ENCODE results near the gene ITSN1.
"Not testable (repeated sequence)": the region's sequence is repeated elsewhere in the genome, so short reads cannot be mapped to it uniquely, and the experiment has no call there.

ITSN1 gene

DNA sequence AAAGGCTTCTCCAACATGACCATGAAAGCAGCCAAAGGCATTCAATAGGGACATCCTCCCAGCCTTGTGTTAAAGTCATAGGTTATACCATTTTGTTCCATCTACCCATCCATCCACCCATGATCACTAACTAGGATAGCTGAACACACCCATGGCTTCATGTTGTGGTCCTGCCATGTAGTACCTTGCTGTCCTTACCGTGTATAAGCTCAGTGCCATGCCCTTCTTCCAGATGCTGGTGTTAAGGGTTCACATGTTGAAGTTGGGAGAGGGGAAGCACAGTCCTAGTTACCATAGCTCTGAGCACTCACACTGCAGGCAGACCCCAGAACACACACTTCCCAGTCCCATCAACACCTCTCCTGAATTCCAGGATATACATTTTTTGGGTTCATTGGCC lies 221.8 kb downstream of the ITSN1 start:
- no peak for DNase-seq (ENCODE audit: low read depth)

DNA sequence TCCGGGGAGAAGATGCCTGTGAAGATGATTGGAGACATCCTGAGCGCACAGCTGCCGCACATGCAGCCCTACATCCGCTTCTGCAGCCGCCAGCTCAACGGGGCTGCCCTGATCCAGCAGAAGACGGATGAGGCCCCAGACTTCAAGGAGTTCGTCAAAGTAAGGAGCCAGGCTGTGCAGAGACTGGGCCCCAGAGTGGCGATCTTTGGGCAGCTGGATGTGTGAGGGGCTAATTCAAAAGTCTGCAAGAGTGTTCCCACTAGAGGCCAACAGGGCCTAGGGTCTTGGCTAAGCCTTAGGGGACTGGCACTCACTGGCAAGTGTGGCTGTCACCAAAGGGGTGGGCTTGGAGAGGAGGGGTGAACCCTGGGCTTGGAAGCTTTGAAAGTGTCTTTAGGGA lies 222.9 kb downstream of the ITSN1 start:
- no peak for DNase-seq (ENCODE audit: low read depth)

DNA sequence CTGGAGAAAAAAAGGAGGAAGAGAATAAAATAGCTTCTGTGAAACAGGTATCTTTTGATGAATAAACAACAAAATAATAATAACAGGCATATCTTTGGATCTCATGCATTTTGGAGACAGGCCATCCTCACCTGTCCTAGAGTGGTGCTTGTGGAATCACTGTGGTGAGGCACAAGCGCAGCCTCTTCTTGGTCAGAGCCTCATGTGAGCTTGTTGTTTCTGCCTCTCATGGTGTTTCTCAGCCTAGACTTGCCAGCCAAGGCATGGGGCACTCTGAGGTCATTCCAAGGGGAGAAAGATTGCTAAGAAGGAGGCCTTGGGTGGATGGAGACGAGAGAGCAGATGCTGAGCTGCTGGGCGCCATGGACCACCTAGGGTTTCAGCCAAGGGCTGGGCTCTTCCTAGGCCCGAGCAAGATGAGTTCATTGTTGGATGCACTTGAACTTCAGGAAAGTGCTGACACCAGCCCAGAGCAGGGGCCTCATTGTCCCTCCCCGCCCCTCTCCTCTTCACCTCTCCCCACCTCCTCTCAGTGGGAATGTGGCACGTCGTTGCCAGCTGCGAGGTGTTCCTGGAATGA lies 223.8 kb downstream of the ITSN1 start:
- DNase-seq (ENCODE audit: low read depth), result no peak

DNA sequence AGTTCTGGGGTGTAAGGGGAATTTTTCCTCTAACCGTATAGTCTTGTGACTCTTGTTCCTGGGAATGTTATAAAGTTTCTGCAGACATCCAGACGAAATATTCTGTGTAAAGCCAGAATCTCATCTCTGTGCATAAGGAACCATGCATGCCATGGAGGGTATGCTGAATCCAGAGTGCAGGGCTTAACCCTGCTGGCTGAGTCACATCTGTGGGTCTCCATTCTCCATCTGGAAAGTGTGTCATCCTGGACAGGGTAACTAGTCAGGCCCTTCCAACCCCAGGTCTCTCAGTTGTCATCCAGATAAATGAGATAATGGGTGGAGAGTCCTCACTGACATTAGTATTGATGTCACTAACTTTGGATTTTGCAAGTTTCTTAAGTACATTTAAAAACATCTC lies 224.5 kb downstream of the ITSN1 start:
- DNase-seq (ENCODE audit: low read depth), result no peak

DNA sequence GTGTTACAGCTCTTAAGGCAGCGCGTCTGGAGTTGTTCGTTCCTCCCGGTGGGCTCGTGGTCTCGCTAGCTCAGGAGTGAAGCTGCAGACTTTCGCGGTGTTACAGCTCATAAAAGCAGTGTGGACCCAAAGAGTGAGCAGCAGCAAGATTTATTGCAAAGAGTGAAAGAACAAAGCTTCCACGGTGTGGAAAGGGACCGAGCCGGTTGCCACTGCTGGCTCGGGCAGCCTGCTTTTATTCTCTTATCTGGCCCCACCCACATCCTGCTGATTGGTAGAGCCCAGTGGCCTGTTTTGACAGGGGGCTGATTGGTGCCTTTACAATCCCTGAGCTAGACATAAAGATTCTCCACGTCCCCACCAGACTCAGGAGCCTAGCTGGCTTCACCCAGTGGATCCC lies 225.6 kb downstream of the ITSN1 start:
- DNase-seq (ENCODE audit: low read depth), result not testable (repeated sequence)

DNA sequence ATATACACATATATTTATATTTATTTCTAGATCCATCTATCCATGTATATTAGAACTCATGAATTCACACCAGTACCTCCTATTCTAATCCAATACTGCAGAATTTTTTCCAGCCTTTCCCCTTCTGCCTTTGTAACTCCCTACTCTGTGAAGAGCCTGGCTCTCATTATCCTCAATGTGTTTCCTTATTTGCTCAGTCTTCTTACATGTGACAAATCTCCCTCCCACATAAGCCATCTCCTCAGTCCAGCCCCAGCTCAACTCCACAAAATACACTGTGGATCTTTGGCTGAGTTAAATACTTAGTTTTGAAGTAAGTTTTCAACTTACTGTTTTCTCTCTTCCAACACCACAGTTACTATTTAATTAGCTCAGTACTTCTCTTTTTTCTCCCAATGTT lies 227.6 kb downstream of the ITSN1 start:
- no peak for DNase-seq (ENCODE audit: low read depth)

DNA sequence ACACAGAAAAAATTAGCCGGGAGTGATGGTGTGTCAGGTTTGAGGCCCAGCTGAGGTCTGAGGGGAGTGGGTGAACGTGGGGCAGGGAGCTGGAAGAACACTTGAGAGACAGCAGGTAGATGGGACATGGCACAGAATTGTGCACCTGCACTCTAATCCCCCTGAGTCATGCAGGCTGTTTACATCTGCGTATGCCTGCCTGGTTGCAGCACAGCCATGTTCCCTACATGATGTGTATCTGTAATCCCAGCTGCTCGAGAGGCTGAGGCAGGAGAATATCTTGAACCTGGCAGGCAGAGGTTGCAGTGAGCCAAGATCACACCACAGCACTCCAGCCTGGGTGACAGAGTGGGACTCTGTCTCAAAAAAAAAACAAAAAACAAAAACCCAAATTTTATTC lies 228.5 kb downstream of the ITSN1 start:
- DNase-seq (ENCODE audit: low read depth), result no peak

DNA sequence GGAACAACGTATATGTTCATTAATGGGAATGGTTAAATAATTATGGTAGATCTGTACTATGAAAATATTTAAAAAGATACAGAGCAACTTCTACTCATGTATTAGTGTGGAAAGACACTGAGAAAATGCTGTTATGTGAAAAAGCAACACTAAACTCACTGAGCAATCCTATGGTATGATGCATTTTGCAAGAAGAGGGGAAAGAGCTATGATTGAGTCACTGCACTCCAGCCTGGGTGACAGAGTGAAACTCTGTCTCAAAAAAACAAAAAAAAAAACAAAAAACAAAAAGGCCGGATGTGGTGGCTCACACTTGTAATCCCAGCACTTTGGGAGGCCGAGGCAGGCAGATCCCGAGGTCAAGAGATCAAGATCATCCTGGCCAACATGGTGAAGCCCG lies 228.9 kb downstream of the ITSN1 start:
- no peak for DNase-seq (ENCODE audit: low read depth)

DNA sequence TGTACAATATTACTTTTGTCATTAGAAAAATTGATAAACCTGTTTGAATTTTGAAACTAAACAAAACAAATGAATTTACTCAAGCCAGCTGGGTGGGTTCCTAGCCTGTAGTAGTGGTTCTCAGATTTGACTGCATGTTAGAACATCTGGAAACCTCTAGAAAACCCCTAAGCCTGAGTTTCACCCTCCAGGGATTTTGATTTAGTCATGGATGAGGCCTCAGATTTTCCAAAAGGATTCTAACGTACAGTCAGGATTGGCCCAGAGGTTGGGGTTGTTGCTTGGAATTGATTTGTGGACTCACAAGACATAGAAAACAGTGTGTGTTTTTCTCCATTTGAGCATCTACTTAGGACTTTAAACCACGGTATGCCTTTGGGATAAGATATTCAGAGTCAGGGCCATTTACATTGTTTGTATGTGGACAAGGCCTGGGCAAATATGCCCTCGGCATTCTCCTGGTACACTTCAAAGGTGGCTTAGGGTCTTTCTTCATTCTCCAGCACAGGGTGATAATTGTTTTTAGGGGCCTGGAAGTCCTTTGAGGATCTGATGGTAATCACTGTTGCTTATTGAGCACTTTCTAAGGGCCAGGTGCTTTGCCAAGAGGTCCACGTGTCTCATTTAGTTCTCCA lies 230.7 kb downstream of the ITSN1 start:
- no peak for DNase-seq (ENCODE audit: low read depth)

DNA sequence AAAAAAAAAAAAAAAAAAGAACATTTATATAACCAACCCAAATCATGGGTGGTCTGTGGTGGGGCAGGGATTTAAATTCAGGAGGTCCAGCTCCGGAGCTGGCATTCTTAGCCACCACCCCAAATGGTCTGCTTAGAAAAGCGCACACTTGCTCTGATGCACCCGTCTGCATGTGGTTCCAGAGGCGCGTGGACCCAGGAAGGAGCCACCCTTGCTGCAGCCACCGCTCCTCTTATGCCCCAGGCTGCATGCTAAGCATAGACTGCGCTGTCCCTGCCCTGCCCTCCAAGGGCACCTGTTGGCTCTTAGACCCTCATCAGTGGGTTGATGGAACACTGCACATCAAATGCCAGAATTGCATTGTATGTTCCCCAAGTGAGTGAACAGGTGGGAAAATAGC lies 231.9 kb downstream of the ITSN1 start:
- no peak for DNase-seq (ENCODE audit: low read depth)

DNA sequence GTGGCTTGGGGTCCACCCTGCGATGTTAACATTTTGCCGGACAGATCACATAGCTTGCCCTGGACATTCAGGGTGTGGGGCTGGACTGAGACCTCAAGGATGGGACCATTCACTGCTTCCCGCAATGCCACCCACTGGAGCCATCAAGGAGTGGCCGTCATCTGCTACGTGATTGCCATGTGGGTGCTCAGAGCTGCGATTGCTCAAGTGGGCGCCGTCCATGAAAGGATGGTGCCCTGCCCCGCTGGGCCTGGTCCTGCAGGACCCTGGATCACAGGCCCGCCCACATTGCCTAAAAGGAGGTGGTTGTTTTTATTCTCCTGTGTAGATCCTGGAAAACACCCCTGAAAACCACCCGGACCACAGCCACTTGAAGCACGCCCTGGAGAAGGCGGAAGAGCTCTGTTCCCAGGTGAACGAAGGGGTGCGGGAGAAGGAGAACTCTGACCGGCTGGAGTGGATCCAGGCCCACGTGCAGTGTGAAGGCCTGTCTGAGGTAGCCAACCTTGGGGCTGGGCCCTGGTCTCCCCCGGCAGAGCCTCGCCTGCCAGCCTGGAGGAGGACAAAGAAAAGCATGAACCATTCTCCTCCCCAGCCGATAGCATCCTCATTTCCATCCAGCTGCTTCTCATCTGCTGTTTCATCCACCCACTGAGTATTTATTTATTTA lies 232.9 kb downstream of the ITSN1 start:
- DNase-seq (ENCODE audit: low read depth), result no peak

DNA sequence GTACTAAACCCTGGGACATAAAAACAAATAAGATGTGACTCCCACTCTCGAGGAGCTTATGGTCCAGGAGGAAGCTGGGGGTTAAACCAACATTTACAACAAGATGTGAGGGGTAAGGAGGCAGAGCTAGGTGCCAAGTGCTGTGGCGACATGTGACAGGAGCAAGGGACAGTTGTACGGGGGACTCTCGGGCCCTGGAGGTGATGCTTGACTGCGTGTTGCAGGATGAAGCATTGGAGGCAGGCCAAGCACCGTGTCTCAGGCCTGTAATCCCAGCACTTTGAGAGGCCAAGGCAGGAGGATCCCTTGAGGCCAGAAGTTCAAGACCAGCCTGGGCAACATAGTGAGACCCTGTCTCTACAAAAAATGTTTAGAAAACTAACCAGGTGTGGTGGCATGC lies 236.5 kb downstream of the ITSN1 start:
- no peak for DNase-seq (ENCODE audit: low read depth)

DNA sequence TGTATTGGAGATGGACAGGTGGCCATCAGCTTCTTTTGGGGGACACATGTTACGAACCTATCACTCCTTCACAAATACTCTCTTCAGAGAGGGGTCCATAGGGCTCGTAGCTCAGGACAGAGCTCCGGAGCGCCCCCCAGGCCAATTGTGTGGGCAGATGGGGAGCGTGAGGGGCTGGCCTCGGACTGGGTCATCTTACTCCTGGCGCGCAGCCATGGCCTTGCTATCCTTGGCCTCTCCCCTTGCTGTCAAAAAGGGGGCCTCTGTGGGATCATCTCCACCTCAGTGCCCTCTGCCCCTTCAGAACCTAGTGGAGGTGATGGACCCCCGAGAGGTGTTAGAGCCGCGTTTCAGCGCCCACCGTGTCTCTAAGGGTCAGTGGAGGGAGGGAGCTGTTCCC lies 238.3 kb downstream of the ITSN1 start:
- DNase-seq (ENCODE audit: low read depth), result no peak

DNA sequence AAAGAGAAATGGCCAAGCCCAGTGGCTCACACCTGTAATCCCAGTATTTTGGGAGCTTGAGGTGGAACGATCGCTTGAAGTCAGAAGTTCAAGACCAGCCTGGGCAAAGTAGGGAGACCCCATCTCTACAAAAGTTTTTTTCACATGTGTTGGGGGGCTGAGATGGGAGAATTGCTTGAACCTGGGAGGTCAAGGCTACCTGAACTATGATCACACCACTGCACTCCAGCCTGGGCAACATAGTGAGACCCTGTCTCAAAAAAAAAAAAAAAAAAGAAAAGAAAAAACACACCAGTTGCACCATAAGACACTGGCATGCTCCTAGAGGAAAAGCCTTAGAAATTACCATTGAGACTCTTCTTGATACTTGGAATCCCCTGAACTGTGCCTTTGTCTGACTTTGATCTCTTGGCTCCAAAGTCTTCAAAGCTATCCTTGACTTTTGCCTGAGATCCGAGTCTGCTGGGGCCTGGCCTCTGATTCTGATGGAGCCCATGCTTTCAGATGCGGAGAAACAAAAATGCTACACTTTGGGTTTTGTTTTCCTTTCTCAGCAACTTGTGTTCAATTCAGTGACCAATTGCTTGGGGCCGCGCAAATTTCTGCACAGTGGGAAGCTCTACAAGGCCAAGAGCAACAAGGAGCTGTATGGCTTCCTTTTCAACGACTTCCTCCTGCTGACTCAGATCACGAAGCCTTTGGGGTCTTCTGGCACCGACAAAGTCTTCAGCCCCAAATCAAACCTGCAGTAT lies 239.6 kb downstream of the ITSN1 start:
- DNase-seq (ENCODE audit: low read depth), result no peak

DNA sequence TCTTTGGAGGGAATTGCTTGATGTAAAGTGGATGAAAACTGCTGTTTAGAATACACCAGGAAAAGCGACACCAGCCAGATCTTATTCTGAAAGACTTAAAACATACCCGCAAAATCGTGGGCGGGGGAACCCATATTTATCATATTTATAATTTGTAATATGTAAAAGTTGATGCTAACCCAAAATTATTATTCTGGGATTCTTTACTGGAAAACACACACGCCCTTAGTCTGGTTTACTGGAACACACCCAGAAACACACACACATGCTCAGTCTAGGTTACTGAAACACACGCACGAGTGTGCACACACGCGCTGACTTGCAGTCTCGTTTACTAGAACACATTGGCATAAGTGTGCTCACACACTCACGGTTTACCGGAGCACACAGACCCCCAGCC lies 240.8 kb downstream of the ITSN1 start:
- no peak for DNase-seq (ENCODE audit: low read depth)

DNA sequence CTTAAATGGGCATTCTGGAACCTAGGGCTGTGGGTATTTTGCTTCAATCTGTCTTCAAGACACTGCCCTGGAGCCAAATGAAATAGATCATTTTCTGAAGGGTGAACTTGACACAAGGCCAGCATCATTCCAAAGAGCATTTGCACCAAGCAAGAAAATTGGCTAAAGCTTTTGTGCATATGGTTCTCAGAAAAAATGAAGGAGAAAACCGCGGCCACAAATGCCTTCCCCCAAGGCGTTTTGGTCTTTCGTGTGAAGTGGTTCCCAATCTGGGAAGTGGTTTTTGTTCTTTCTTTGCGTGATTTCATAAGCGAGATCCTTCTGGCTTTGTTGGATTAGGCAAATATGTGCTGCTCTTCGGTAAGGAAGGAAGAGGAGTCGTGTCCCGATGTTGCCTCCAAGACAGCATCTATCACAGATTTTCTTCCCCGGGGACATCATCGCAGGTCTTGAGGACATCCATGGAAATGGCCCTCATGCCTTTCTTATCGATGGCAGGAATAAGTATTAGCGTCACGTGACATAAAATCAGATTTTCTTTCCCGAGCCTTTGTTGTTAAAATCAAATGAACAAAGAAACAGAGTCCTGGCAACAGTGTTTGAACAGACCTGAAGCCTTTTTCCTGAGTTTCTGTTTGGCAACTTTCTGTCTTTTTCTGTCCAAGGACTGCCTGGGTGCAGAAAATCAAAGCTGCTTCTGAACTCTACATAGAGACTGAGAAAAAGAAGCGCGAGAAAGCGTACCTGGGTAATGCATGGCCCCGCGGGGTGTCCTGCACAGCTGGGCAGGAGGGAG lies 242.3 kb downstream of the ITSN1 start:
- peak; percentile 83 for DNase-seq (ENCODE audit: low read depth)

DNA sequence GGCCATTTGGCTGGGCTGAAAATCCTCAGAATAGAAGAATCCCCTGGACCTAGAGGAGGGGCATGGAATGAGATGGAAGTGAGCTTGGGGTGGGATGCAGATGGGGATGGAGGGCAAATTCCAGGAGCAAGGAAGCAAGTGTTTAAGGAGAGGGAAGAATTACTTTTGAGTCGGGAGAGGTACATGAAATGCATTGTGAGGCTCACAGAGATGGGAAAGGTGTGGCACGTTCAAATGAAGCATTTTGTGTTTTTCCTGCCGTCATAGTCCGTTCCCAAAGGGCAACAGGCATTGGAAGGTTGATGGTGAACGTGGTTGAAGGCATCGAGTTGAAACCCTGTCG lies 242.8 kb downstream of the ITSN1 start:
- DNase-seq (ENCODE audit: low read depth), result no peak

DNA sequence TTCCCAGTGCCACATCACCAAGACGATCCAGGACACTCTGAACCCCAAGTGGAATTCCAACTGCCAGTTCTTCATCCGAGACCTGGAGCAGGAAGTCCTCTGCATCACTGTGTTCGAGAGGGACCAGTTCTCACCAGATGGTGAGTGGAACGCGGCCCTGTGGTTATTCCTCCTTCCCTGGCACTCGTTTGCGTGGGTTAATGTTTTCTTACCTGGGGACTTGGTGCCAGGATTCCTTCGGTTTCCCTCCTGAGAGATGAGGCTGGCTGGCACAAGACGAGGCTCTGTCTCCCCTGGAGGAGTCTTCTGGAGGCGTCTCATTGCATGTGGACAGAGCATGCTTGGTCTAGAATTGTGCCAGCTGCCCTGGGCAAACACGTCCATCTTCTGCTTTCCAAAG lies 244.0 kb downstream of the ITSN1 start:
- DNase-seq (ENCODE audit: low read depth), result no peak

DNA sequence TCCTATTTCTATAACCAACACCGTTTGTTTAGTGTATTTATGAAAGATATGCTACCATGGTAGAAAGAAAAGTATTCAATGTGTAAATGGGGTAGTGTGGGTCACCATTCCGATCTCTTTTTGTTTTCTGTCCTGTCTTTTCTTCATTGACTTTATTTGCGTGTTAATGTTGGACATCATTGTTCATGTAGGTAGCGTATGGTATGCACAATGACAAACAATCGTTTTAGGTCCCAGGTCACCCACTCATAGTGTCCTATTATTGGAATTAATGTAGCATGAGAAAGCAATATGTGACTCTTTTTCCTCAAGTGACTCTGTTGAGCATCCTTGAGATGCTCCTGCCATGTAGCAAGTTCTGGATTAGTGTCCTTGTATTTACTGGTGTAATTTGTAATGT lies 247.9 kb downstream of the ITSN1 start:
- DNase-seq (ENCODE audit: low read depth), result no peak

DNA sequence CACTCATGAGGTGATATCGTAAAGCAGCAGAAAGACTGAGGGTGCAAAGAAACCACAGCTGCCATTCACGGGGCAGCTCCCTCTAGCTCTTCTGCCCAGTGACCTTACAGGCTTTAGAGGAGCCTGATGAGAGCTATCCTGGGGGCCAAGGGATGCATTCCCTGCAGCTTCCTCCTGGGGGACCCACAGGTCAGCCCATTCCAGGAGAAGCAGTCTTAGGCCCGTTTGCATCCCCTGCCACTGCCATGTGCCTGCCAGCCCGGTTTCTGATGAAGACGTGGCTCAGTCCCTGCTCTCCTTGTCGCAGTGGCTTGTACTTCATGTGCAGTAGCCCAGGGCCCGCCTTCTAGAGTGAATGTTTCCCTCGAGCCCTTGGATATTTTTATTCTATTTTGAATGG lies 250.6 kb downstream of the ITSN1 start:
- DNase-seq (ENCODE audit: low read depth), result no peak

DNA sequence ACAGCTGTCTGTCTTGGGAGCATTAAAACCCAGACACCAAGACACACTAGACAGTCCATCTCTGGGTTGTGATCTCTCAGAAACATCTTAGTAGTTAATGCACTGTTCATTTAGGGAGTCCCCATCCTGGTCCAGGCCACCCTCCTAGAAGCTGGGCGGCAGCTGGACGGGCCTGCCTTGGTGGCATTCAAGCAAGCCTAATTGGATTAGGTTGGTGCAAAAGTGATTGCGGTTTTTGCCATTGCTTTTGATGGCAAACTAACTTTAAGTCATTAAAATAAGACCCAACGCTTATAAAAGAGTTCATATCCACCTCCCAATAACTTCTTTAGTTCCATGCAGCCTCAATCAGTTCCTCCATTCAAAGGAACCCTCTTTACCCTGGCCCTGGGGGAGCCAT lies 251.6 kb downstream of the ITSN1 start:
- no peak for DNase-seq (ENCODE audit: low read depth)

DNA sequence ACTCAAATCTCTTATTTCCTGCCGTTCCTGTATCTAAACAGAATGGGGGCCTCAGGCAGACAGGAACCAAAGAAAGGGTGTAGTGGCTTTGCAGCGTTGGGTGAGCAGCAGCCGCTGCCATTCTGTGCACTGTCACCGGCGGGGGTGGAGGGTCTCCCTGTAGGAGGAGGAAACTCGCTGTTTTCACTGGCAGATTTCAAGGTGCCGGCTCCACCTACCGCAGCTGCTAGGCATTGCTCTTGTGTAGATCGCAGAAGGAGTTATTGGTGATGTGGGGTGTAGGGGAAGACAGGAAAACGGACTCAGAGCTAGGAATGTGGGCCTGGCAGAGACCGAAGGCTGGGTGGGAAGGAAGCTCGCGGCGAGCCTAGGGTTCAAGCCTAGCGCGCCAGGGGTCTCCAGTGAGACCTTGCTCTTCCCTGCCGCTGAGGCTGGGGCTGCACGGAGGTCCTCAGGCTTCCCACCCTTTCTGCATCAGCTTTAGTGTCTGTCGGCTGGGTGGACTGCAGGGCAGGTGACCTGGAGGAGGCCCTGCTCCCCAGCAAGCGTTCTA lies 252.5 kb downstream of the ITSN1 start:
- DNase-seq (ENCODE audit: low read depth), result peak; percentile 65
